Muscle of back (tissue), 11 donors: Measurements from ENCODE around the gene RRAGC. TPM values are rescaled to one million over a fixed set of nuclear protein-coding genes. Genes with fewer than 3 reads are reported as not detected.
A peak's percentile ranks its signal among the peaks of the same experiment; 100 is the strongest.
"Not testable (repeated sequence)": the region's sequence is repeated elsewhere in the genome, so short reads cannot be mapped to it uniquely, and the experiment has no call there.

Experiments used
- DNase-seq, 3 donors: peaks; one replicate each; pipeline versions ENCODE4 v3.0.0 to v3.0.0-alpha.2; 2013
- polyA plus RNA-seq, 10 donors: library from polyadenylated mRNA; unstranded; fragments of 120-200 nt; gene quantifications; one replicate each; pipeline ENCODE4 v1.2.1, GENCODE V29; 2013; ENCODE audit not compliant: insufficient read length in 10 of 10

The RRAGC gene
- polyA plus RNA-seq, 10 donors = 20.2 to 27.3 (median 22.4) TPM

DNA sequence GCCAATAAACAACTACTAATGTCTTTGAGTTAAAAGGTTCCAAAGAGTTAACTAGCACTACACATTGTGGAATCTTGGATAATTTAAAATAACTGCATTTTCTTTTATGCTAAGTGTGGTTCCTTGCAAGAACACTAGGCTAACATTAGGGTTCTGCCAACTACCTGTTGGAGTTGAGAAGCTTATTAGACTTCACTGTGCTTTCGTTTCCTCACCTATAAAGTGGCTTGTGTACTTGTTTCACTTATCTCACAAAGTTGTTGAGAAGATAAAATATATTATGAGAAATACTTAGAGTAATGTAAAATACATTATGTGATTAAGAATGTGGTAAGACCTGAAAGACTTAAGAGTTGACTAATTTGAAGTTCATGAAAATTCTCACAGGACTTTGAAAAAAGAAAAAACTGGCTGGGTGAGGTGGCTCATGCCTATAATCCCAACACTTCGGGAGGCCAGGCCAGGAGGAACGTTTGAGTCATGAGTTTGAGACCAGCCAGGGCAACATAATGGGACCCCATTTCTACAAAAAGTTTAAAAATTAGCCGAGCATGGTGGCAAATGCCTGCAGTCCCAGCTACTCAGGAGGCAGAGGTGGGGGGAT is 5.6 kb upstream of the RRAGC start:
- no peak for DNase-seq

DNA sequence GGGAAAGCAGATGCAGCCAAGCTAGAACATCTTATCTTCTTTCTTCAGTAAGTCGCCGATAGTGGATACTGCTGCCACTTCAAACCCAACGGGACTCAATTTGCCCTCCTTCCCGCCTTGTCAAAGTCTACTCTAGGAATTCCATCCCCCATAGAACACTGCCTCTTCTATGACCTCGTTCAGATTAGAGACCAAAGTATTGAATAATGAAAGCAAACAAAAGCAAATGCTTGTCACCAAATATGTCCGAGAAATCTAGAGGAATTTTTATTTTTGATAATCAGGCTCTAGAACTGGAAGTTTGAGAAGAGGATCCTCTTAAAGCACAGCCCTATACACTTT is 853 bp upstream of the RRAGC start:
- DNase-seq = no peak

DNA sequence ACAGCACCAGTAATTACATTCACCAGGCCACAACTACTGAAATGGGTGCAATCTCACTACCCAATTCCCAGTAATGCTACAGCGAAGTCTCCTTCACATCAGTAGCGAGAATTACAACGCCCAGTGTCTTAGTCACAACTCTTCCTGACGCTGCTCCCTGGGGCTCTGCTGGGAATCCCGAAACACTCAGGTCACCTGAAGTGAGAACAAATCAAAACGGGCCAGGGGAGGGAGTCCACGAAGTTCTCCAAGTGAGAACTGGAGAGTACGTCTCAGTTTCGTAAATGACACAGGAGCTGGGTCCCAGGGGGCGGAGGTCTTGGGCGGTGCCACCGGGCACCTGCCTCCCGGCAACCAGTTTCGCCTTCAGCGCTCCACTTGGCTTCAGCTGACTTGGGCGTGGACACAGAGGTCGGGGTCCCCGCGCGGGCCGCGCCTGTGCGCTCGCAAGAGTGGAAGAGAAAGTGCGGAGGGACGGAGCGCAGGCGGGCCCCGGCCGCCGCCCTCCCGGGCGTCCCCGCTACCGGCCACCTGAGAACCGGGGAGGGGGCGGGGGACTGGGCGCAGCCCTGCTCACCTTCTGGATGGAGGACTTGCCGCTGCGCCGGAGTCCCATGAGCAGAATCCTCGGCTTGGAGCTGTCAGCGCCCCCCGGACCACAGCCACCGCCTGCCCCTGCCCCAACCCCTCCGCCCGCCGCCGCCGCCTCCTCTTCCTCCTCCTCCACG is 575 bp downstream of the RRAGC start:
- peak; percentile 16 to 65 (median 31) for DNase-seq

DNA sequence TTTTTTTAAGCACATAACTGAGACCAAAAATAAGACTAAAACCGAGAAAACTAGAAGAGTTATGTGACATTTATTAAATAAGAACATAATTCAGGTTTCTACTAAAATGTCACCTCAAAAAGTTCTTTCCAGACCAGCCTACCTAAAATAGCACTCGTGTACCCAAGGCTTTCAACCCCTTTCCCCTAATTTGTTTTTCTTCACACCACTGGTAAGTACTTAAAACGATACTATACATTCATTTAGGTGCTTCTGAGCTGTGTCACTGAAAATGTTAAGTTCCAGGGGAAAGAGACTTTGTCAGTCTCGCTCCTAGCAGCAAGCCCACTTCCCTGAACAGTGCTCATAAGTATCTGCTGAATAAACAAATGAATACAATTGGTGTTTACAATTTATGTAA is 6.8 kb downstream of the RRAGC start:
- DNase-seq = no peak

DNA sequence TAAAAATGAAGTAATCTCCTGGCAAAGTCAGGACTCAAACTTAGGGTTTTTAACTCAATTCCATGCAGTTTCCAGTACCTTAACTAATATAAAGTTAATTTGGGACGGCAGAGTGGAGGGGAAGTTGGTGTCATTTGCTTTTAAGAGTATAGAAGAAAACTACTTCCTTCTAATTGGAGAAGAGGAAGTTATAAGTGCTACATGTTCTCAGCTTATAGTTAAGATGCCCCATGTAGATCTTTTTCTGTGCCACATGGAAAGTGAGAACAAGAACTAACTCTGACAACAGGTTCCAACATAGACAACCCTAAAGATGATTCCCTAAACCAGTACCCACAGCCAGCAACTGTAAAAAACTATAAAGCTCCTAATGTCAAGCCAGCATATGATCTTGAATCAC is 11.5 kb downstream of the RRAGC start:
- no peak for DNase-seq

DNA sequence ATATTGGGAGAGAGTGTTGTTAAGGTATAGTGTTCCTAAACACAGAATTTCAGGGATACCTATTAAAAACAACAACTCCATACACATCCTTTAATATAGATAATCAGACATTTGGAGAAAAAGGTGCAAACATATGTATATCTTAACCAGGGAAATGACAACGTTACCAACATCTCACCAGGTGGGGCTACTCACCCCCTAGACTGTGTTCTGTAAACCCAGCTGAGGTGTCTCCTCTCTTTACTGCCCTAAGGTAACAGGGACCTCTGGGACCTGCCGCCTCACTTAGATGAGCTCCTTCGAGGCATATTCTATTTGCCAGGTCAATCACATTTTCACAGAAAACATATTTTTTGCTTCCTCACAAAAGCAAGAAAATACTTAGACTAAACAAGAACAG is 13.4 kb downstream of the RRAGC start:
- DNase-seq = no peak

DNA sequence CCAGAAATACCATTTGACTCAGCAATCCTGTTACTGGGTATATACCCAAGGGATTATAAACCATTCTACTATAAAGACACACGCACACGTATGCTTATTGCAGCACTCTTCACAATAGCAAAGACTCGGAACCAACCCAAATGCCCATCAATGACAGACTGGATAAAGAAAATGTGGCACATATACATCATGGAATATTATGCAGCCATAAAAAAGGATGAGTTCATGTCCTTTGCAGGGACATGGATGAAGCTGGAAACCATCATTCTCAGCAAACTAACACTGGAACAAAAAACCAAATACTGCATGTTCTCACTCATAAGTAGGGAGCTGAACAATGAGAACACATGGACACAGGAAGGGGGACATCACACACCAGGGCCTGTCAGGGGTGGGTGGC is 14.5 kb downstream of the RRAGC start:
- DNase-seq = not testable (repeated sequence)

DNA sequence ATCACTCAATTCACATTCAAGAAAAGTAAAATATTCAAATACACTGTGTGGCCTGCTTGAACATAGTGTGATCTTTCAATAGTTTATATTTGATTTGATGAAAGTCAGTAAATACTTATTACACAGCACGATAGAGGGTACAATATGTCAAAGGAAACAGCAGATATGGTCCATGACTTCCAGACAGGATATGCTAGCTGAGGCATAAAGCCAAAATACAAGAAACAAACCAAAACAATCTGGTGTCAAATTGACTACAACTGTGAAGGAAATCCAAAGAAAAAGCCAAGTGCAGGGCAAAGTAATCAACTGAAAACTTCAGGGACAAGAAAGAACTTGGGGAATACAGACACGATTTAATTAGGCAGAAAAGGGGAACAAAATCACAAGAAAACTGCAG is 19.3 kb downstream of the RRAGC start:
- no peak for DNase-seq

DNA sequence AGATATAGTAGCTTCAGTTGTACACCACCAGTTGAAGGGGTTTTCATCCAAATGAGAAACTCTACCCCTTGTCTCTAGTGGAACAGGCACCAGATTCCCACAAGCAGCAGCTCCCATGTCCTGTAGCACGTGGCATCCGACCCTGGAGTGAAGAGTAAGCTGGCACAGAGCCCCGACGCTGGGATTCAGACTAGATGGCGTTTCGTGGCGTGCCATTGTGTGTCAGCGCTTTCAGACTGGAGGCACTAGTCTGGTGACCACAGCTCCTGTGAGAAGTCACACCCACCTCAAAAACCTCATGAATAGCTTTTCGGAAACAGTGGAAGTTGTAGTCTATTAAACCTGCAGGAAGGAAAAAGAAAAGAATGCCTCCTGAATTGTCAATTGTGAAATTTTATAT is 20.2 kb downstream of the RRAGC start:
- DNase-seq = no peak

DNA sequence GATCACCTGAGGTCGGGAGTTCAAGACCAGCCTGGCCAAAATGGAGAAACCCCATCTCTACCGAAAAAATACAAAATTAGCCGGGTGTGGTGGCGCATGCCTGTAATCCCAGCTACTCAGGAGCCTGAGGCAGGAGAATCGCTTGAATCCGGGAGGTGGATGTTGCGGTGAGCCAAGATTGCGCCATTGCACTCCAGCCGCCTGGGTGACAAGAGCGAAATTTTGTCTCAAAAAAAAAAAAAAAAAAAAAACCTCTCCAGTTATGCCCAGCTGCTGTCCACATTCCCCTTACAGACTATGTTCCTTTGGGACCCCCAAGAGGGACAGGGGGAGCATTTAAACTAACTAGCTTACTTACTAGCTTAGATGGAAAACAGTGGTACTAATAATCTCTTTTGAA is 23.3 kb downstream of the RRAGC start:
- DNase-seq = not testable (repeated sequence)

DNA sequence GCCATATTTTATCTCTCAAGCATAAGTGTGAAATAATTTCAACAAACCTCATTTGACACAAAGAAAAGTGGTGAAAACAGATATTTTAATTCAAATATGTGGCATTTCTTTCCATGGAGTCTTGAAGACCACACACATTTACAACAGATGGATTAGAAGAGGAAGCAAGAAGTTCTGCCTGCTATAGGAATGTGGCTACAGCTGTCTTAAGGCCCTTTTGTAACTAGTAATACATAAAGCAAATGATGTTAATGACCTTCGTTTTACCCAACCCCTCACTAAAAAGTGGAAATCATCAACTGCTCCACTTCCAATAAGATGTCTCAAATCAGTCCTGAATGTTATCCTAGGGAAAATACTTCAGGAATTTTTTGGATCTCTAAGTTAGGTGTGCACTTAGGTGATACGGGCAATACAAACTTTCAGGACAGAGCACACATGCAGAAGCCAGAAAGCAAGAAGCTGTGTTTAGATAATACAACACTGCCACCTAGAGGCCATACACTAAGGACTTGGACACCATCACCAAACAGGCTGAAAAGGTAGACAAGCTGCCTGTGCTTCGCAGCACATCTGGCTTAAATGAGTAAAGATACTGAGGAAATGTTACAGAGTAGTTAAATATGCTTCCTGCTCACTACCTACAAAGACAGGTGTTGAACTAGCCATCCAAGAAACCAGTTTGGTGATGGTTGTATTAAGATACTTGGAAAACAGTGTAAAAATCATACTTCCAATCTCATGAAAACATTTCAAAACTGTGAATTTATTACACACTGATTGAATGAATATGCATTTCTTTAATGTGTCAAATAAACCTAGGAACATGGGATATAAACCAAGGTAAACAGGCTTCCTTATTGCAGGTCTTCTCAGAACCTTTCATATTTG is 24.4 kb downstream of the RRAGC start:
- peak; percentile 77 to 87 (median 79) for DNase-seq

DNA sequence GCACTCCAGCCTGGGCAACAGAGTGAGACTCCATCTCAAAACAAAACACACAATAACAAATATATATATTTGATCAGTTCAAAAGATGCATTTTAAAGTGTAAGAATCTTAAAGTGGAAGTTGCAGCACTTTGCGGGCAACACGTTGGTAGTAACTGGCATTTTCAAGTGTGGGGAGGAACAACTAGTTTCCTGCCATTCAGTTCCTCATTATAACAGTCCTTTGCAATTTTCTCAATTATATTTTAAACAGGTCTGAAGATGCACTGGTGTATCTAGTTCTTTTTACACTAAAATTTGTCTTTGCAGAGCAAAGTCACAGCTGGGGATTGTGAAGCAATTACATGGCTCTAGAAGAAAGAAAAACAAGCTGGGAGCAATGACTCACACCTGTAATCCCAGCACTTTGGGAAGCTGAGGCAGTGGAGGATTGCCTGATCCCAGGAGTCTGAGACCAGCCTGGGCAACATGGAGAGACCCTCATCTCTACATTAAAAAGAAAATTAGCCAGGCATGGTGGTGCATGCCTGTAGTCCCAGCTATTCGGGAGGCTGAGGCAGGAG is 25.3 kb downstream of the RRAGC start:
- DNase-seq = no peak

DNA sequence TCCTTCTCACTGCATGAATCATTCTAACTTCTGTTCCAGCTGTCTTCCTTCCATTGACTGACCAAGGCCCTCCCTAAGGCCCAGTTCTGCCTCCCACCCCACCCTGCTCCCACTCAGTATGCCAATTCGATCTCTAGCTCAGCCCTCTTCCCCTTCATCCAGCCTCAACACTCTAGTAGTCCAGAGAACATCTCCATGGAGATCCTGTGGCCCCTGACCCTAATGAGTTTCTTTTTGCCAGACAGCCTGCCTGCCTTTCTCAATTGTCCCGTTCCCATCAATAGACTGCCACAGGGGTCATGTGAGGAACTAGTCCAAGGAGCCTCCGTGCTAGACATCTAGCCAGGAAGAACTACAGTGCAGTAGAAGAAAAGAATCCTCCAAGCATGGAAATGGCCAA is 26.4 kb downstream of the RRAGC start:
- no peak for DNase-seq

DNA sequence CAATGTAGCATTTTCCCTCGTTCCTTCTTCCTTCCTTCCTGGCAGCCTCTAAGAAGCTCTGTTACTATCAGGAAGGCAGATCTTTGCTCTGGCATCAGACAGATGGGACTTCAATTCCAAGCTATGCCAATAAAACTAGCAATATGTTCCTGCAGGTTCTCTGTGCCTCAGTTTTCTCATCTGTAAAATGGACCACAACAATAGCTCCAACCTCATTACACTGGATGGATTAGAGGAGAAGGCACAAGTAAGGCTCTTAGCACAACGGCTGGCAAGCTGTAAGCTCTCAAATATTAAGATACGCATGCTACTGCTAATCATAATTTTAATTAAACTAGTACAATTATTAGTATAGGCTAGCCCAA is 27.2 kb downstream of the RRAGC start:
- no peak for DNase-seq

DNA sequence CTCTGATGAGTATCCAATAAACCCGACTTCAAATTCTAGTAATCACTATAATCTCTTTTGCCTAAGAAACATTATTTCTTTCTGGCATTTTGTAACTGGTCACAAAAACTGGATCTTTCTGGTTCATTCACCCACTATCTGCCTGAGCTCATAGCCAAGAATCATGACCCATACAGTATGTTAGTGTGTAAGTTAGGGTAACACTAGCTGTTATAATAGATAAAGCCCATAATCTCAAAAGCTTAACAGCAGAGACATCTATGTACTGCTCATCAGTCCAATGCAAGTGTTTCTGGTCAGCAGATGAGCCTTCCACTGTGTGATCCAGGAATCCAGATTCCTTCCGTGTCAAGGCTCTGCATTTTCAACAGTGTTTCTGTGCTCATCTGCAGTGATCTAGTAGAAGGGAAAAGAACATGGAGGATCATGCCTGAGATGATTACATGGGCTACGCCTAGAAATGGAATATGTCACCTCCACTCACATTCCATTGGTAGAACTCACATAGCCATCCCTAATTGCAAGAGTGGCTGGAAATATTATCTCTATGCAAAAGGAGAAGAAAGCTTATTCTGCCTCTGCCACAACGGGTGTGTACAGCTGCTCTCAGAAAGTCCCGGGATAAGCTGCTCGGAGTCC is 27.7 kb downstream of the RRAGC start:
- no peak for DNase-seq

DNA sequence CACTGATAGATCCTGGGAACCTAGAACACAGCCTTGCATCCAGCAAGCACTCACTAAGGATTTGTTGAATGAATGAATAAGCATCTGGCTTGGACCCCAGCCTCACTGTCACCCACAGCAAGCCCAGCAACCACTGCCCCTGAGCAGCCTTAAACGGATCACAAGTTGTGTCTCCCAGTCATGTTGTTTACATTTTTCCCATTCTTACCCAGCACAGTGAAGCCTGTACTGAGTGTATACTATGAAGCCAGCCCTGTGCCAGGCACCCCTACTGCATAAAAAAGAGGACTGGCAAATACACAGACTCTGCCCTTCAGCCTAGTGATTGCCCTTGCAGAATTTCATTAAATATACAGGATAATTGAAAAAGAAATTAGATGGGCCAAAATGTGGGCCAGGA is 30.2 kb downstream of the RRAGC start:
- no peak for DNase-seq

DNA sequence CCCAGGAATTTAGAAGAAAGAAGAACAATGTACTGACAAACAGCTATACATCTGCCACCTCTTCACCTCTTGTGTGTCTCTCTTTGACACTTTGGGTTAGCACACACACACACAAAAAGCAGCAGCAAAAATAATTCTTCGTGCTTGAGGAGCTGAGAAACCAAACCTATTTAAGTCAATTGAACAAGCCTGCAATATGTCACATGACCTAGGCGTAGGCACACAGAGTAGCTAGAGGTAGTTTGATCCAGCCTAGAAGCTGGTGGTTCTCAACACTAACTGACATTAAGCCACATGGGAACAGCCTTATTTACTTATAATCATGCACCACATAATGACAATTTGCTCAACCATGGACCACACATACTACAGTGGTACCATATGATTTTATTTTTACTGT is 32.3 kb downstream of the RRAGC start:
- DNase-seq = no peak

DNA sequence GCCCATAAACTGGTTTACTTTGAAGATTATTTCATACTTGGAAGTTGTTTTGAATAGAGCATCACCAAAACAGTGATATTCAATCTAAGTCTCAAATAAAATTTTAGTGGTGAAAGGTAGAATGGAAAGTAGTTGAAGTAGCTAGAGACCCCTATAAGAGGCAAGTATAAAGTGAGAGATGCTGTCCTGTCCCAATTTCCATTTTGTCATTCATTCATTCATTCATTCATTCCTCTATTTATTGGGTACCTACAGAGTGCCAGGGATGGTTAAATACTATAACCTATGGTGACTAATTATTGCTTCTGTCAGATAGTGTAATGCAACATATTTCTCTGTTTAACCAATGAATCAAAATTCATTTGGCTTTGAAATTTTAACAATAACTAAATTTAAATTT is 32.7 kb downstream of the RRAGC start:
- DNase-seq = no peak

DNA sequence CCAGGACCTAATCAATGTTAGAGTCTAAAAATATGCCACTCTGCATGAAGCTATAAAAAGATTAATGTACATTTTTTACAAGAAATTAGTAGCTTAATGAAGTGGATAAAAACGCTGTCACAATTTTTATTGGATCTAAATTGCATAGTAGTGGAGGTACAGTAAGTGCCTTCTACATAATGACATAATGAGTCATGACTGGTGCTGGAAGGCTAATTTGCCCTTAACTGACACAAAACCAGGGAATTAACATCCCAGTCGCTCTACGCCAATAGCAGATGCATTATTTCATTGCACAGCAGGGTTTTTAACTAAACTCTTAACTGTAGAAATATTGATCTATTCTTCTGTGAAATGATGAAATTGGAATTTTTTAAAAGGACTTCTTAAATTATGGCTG is 33.3 kb downstream of the RRAGC start:
- DNase-seq = no peak

DNA sequence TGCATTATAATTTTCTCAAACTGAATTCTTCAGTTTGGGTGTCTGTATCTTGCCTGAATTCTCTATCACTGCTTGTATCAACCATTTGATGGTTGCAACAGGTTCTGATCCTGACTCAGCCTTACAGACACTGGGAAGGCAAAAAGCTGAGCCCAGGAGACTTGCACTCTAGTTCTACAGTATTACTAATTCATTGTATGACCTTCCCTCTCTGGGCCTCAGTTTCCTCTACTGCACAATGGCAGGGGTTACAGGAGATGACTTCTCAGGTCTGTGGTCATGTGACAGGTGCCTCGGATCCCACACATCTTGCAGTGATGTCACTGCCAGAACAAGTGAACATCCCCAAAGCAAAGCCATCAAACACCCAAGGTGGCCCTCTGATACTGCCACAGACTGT is 38.7 kb downstream of the RRAGC start:
- DNase-seq = no peak

DNA sequence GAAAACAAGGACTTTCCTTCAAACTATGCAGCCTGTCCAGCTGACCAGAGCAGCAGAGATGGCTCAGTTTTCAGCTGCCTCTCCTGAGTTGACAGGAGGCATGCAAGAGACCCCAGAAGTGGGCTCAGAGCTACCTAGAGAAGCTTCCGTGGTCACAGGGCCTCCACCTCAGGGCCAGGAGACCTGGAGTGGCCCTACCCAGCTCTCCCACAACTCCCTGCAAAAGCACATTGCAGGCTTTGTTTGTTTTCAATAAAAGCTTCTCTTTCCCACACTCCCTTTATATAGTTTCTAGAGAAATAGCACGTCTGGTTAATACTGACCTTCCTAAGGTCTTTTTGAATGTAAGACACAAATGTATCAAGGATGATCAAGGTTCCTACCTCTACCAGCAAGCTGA is 40.1 kb downstream of the RRAGC start:
- DNase-seq = no peak

DNA sequence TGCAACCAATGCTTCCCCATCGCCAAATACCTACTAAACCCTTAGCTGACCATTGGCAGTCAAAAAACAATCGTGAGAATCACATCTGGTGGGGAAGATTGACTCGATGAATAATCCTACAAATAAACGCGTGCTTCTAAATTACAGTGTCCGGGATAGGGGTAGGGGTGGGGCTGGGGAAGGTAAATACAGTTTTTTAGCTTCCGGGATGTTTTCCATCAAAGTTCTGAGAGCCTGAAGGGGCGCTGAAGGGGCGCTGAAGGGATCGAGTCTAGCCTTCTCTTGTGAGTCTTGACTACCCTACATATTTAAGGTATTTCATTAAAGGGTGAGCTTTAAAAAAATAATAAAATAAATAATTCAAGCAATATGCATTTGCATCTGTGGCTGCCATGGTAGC is 40.5 kb downstream of the RRAGC start:
- no peak for DNase-seq
